Esophagus squamous epithelium (tissue), 5 donors: ENCODE results near the gene LMX1B. TPM values are rescaled to one million over a fixed set of nuclear protein-coding genes. Genes with fewer than 3 reads are reported as not detected.

Experiments
- DNase-seq: peaks from one replicate; lab custom pipeline; 2025; lab: John Stamatoyannopoulos, UW
- H3K27ac ChIP-seq, 4 donors: fragments of 200-600 bp; sonication (generic); one replicate each; pipeline ENCODE4 v1.5.1; 2016 to 2019; ENCODE audit warnings: mild to moderate bottlenecking in 1 of 4
- H3K27me3 ChIP-seq, 4 donors: fragments of 200-600 bp; sonication (generic); 1 replicate in 3 of 4; 2 replicates in 1 of 4; pipeline versions ENCODE4 v1.5.1 to v1.6.0; 2017 to 2021; ENCODE audit warnings: antibody characterized with exemption in 1 of 4
- H3K36me3 ChIP-seq, 3 donors: fragments of 200-600 bp; sonication (generic); one replicate each; pipeline ENCODE4 v1.5.1; 2016 to 2019
- H3K4me1 ChIP-seq, 3 donors: fragments of 200-600 bp; sonication (generic); one replicate each; pipeline ENCODE4 v1.5.1; 2017 to 2019
- H3K4me3 ChIP-seq, 4 donors: fragments of 200-600 bp; sonication (generic); 1 replicate in 3 of 4; 2 replicates in 1 of 4; pipeline ENCODE4 v1.5.1; 2016 to 2019; ENCODE audit warnings: mild to moderate bottlenecking in 2 of 4, moderate library complexity in 1 of 4
- H3K9me3 ChIP-seq, 3 donors: fragments of 200-600 bp; sonication (generic); one replicate each; pipeline ENCODE4 v1.5.1; 2016 to 2019
- CTCF ChIP-seq, 6 experiments: fragments of 450-650 bp in 4 of 6; fragments of 200-600 bp in 2 of 6; sonication (generic) in 2 of 6; IDR thresholded peaks; one replicate each; pipeline ENCODE4 v1.5.1; 2016 to 2019; ENCODE audit warnings: antibody characterized with exemption in 6 of 6, mild to moderate bottlenecking in 4 of 6, moderate library complexity in 4 of 6
- POLR2A ChIP-seq, 4 donors: fragments of 450-650 bp; IDR thresholded peaks; one replicate each; pipeline ENCODE4 v1.6.1; 2017; ENCODE audit warnings: antibody characterized with exemption in 4 of 4, mild to moderate bottlenecking in 4 of 4, moderate library complexity in 3 of 4
- WGBS, 2 donors: methylation state at CpG; one replicate each; pipeline ENCODE4 v1.1.5; 2018; 5-methylcytosine and 5-hydroxymethylcytosine counted together
- intact Hi-C: fragments of 100-400 bp; cut with DNase I; formaldehyde crosslinking; loops from one replicate; pipeline ENCODE4 v1.15.0; 2022
- total RNA-seq, 4 donors: library from RNA; depleted of rRNA; stranded (reverse); fragments of >200 nt; gene quantifications; one replicate each; pipeline ENCODE4 v1.1.0, GENCODE V29; 2016
- donor health status: DM: yes; HTN: yes; CAD: no.

The LMX1B gene
- total RNA-seq, 4 donors from 2014 or later: 0.23 TPM; not detected in 3

- WGBS, 2 donors: 62 to 64% methylated on average over 12 to 13 of the region's 14 CpGs
- Histone ChIP-seq H3K4me3 (no peak overlapping the region), H3K9me3 (no peaks in the 10 kb centered on the region), H3K4me1 (peaks cover 6 to 24% (median 20%) of the 10 kb centered on the region in 3 donors), H3K36me3 (no peaks in the 10 kb centered on the region), H3K27ac (no peak overlapping the region), H3K27me3 (peaks cover 0 to 85% (median 0%) of the 10 kb centered on the region in 4 donors)
- no peak for DNase-seq
- no peak for TF ChIP-seq POLR2A (IDR thresholded peaks at IDR 0.05)
- TF ChIP-seq CTCF (IDR thresholded peaks at IDR 0.05): no peak
- intact Hi-C loops: no loop called here
Measured at GRCh38 chr9:126700903-126701812, 87.4 kb downstream of the LMX1B start.

- H3K4me1 ChIP-seq: peaks cover 6 to 27% (median 22%) of the 10 kb centered on the region in 3 donors
Measured at GRCh38 chr9:126701813-126702140, 88.0 kb downstream of the LMX1B start.

DNA sequence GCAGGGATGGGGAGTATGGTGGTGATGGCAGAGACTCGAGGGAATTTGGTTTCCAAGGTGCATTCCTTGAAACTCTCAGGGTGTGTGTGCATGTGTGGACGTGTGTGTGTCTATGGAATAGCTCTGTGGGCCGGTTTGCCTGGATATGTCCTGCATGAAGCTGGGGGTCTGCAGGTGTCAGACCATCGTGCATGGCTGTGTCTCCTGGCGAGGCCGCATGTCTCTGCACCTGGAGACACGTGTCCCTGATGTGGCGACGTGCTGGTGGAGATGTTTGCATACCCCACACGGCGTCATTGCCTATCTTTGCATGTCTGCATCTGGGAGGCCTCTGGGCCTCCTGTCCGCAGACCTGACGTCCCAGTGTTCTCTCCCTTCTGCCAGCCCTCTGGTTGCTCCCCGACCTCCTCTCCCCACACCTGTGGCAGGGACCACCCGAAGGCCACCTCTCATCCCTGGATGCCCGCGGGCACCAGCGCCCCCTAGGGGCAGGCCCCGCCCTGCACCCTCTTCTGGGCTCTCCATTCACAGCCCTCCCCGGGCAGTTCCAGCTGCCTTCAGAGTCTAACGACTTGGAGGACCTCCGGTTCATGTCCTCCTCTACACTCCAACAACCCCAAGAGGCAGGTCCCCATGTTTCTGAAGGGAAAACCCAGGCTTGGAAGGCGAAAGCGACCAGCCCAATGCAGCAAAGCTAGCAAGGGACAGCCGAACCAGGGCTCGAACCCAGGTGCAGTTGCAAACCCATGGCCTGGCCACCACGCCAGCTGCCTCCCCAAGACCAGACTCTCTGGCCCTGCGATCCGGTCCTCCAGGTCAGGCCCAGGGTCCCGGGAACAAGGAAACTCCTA is 88.6 kb downstream of the LMX1B start:
- intact Hi-C loops: no loop called here
- no peak overlapping the region for H3K27ac ChIP-seq
- H3K9me3 ChIP-seq: no peaks in the 10 kb centered on the region
- H3K27me3 ChIP-seq: peaks cover 0 to 84% (median 0%) of the 10 kb centered on the region in 4 donors
- H3K4me1 ChIP-seq: peaks cover 6 to 27% (median 22%) of the 10 kb centered on the region in 3 donors
- no peak overlapping the region for H3K4me3 ChIP-seq
- H3K36me3 ChIP-seq: no peaks in the 10 kb centered on the region
- no peak for DNase-seq
- no peak for TF ChIP-seq POLR2A (IDR thresholded peaks at IDR 0.05)
- TF ChIP-seq CTCF (IDR thresholded peaks at IDR 0.05): peak in 5 of 6 experiments; percentile 17 to 57 (median 38)
- WGBS, 2 donors: 47 to 68% methylated on average over 18 to 22 of the region's 30 CpGs

More at GRCh38 chr9:126701813-126702140, 88.0 kb downstream of the LMX1B start:
- Histone ChIP-seq H3K4me3 (no peak overlapping the region), H3K27ac (no peak overlapping the region), H3K27me3 (peaks cover 0 to 85% (median 0%) of the 10 kb centered on the region in 4 donors), H3K9me3 (no peaks in the 10 kb centered on the region), H3K36me3 (no peaks in the 10 kb centered on the region)
- no peak for DNase-seq
- TF ChIP-seq POLR2A (IDR thresholded peaks at IDR 0.05): no peak
- TF ChIP-seq CTCF (IDR thresholded peaks at IDR 0.05): no peak
- 69 to 79% methylated on average over 6 to 9 of the region's 9 CpGs for WGBS, 2 donors
- intact Hi-C loops: no loop called here

GRCh38 chr9:126703002-126703865 is 89.5 kb downstream of the LMX1B start:
- peaks cover 0 to 88% (median 0%) of the 10 kb centered on the region in 4 donors for H3K27me3 ChIP-seq
- intact Hi-C loops: no loop called here
- 64 to 65% methylated on average over 9 to 11 of the region's 14 CpGs for WGBS, 2 donors

More at GRCh38 chr9:126703002-126703865, 89.5 kb downstream of the LMX1B start:
- peaks cover 6 to 27% (median 22%) of the 10 kb centered on the region in 3 donors for H3K4me1 ChIP-seq
- no peak overlapping the region for H3K4me3 ChIP-seq
- no peak overlapping the region for H3K27ac ChIP-seq
- no peaks in the 10 kb centered on the region for H3K36me3 ChIP-seq
- TF ChIP-seq POLR2A (IDR thresholded peaks at IDR 0.05): no peak
- TF ChIP-seq CTCF (IDR thresholded peaks at IDR 0.05): no peak
- no peaks in the 10 kb centered on the region for H3K9me3 ChIP-seq
- DNase-seq: no peak
